Cardiac septum (tissue), 1 donor: ENCODE measurements around the gene PUM2. TPM values are rescaled to one million over a fixed set of nuclear protein-coding genes. Genes with fewer than 3 reads are reported as not detected.
"Not testable (repeated sequence)": the region's sequence is repeated elsewhere in the genome, so short reads cannot be mapped to it uniquely, and the experiment has no call there.

Source experiments
- DNase-seq: peaks from one replicate; pipeline ENCODE4 v3.0.0-alpha.2; 2020; ENCODE audit warnings: low spot score
- intact Hi-C: fragments of 100-400 bp; cut with DNase I; formaldehyde crosslinking; loops from one replicate; pipeline ENCODE4 v1.14.0; 2022
- total RNA-seq: library from RNA; stranded (reverse); fragmentation: NEBNext Ultra II Directional; extraction: Animal tissue kit (Norgen Biotek cat#: 25700); gene quantifications from one replicate; pipeline ENCODE4 v1.2.1, GENCODE V29; 2021
- donor health status: DM: no; HTN: no; CAD: no.

PUM2 gene
- total RNA-seq, 1 donor from 2014 or later = 75.6 TPM

DNA sequence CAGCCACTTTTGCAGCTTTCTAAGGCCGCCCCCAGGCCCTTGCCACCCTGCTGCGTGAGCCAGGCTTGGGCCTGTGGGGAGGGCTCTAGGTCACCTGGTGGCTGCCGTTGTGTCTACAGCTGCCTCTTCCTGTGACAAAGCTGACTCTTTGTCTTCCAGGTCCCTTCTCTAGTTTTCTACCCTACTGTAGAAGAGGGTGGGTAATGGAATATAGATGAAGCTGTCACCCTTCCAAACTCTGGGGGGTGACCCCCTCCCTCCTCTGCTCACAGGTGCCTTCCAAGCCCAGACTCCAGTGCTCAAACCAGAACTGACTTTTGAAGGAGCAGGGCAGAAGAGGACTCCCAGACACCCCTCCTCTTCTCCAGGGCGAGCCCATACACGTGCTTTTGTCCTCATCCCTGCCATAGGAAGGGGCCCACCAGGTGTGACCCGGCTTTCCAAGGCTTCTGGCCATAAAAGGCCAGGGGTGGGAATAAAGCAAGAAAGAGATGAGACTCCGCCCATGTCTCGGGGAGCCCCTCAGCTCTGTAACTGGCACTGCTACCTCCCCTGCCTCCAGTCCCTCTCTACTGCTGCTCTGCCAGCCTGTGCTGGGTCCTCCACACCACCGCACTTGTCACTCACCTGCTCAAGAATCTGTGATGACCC is 107.8 kb downstream of the PUM2 start:
- intact Hi-C loops = no loop called here

DNA sequence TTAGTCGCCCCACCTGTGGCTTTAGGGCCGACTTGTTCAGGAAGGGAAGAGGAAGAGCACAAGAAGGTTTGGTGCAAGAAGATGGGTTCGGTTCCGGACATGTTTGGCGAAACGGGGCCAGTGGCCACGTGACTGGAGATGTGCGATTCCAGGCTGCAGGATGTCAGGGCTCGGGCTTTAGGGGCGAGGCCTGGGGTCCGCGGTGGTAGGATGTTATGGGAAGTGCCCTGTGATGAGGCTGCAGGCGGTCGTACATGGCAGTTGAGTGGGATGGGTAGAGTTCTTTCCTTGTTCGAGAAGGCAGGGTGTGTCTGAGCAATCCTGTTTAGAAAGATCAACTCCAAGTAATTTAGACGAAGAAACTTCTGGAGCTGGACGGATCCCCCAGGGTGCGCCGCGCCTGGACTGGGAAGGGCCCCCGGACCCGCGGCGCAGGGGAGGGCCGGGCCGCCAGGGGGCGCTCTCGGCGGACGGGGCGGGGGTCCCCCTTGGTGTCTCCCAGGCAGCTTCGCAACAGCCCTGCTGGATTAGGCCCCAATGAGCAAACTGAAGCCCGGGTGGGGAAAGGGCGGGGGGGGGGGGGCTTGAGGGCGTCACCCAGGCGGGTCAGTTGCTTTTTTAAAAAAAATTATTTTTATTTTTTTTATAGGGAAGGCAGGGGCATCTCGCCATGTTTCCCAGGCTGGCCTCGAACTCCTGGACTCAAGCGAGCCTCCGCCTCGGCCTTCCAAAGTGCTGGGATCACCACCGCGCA is 108.5 kb downstream of the PUM2 start:
- intact Hi-C loops = no loop called here
- no peak for DNase-seq

More for the DNA sequence above, 107.8 kb downstream of the PUM2 start:
- DNase-seq = no peak

DNA sequence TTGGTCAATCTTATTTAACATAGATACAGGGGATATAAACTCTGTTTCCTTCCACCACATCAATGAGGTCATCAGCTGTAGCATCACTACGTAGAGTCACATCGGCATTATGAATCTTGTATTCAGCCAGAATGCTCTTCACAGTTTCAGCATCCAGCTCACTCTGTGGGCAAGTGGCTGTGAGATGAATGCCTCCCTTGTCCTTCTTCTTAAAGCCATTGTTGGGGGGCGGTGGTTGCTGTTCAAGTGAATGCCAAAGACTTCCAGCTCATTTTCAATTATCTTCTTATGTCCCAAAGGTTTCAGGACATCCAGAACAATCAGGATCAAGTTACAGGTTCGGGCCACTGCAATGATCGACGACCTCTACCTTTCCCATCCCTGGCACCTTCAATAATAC is 110.4 kb downstream of the PUM2 start:
- intact Hi-C loops, DNase-seq: not testable (repeated sequence)

DNA sequence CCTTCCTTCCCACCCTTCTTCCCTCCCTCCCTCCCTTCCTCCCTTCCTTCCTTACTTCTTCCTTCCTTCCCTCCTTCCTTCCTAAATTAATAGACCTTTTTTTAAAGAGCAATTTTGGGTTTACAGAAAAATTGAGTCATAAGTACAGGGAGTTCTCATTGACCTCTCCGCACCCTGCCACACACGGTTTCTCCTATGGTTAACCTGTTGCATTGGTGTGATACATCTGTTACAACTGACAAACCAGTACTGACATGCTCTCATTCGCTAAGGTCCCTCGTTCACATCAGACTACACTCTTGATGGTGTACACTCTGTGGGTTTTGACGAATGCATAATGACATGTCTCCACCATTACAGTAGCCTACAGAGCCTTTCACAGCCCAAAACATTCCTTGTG is 114.1 kb downstream of the PUM2 start:
- intact Hi-C loops = no loop called here
- no peak for DNase-seq

DNA sequence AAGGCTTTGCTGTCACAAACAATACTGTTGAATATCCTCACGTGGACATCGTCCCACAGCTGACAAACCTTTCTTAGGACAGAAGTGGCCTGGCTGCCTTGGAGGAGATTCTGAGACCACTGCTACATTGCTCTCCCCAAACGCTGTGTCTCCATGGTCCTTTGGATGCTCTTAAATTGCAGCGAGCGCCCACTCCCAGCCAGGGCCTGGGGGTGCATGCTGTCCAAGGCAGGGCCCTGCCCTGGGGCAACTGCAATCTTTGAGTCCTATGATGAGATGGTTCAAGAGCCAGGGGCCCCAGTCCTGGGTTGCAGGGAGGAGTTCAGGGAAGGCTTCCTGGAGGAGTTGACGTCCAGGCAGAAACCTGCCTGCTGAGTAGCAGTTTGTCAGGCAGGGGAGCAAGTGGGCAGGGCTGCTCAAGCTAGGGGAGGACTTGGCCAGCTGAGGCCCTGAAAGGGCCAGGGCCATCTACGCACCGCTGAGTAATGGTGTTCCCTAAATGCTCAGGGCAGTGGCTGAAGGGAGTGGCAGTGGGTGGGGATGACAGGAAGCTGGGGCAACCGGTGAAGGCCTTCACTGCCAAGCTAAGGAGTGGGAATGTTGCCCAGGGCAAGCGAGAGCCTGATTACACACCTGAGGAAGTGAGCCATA is 114.9 kb downstream of the PUM2 start:
- intact Hi-C loops = no loop called here

DNA sequence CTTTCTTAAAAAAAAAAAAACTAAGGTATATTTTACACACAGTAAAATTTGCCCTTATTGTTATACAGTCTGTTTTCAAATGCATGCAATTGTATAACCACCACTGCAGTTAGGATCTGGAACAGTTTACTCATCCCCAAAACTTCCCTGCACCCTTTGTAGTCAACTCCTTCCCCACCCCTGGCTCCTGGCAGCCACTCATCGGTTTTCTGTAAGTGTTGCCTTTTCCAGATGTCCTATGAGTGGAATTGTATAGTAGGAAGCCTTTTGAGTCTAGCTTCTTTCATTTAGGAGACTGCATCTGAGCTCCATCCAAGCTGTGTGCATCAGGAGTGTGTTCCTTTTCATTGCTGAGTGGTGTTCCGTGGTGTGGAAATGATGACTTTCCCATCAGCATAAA is 116.0 kb downstream of the PUM2 start:
- DNase-seq, intact Hi-C loops: not testable (repeated sequence)

More for the DNA sequence above, 114.9 kb downstream of the PUM2 start:
- DNase-seq = no peak

DNA sequence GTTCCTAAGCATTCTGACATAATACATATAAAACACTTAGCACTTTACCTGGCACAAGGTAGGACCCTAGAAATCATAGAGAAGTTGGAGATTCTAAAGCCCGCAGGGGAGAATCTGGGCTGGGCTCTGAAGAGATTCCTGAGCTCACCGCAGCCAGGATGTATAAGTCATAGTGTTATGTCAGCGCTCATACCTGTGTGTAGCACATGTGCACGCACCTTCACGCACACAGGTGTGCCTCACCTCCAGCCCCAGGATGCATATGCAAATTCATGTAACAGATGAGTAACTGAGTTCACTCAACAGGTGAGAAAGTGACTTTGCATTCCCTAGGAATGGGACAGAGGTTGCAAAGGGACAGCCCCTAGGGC is 117.8 kb downstream of the PUM2 start:
- intact Hi-C loops = no loop called here
- DNase-seq = no peak

DNA sequence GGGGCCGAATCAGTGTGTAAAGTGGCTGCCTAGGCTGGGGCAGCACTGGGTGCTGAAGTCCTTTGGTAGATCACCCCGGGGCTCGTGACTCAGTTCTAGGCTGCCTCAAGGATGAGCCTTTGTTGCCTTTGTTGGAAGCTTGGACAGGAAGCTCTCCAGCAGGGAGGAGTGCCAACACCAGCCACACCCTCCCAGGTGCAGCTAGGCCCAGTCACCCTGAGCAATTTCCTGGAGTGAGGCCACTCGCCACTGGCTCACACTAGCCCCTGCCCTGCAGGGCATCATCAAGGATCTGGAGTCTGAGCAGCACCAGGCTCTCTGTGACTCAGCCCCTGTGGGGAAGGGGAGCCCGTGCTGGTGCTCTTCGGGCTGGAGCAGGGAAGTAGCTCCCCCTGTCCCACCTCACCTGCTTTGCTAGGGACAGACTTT is 119.0 kb downstream of the PUM2 start:
- intact Hi-C loops = no loop called here
- DNase-seq = peak; percentile 68

DNA sequence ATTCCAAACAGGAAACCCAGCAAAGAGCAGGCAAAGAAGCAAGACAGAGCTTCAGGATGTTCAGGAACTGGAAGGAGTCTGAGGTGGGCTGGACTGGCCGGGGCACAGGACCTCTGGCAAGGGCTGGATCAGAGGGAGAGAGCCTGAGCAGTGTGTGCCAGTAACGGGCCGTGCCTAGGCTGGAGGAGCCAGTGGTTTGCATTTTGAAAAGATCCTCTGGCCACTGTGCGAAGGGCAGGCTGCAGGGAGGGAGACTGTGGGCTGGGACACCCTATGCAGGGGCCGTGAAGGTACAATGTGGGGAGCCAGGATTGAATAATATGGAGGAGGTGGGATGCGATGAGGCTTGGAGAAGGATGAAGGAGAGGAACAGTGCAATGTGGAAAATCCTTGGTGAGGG is 119.5 kb downstream of the PUM2 start:
- DNase-seq = no peak
- intact Hi-C loops = no loop called here

DNA sequence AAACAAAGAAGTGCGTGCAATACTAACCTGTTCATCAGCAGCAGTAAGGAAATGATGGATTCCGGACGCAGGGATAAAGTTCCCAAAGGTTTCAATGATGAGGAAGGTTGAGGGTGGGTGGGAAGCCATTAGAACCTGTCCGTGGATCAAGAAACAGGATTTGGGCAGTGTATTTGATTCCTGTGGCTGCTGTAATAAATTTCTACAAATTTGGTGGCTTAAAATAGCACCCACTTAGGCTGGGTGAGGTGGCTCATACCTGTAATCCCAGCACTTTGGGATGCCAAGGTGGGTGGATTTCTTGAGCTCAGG is 120.6 kb downstream of the PUM2 start:
- no peak for DNase-seq
- intact Hi-C loops = no loop called here

DNA sequence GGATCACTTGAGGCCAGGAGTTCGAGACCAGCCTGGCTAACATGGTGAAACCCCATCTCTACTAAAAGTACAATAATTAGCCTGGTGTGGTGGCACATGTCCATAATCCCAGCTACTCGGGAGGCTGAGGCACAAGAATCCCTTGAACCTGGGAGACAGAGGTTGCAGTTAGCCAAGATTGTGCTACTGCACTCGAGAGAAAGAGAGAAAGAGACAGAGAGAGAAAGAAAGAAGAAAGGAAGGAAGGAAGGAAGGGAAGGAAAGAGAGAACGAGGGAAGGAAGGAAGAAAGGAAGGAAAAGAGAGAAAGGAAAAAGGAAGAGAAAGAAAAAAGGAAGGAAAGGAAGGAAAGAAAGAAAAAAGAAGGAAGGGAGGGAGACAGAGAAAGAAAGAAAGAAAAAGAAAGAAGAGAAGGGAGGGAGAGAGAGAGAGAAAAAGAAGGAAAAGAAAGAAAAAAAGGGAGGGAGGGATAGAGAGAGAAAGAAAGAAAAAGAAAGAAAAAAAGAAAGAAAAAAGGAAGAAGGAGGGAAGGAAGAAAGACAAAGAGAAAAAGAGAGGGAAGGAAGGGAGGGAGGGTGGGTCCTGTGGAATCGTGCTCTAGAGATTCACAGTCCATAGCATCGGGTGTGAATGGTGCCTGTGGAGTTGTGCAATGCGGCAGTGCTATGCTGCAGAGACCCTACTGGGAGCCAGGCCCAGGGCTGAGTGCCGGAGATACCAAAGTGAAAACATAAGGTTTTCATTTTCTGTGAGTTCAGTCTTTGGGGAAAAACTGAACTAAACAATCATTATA is 121.1 kb downstream of the PUM2 start:
- intact Hi-C loops = loop anchor here (10.0 kb wide), 2 partner anchors 95 to 125 kb away; no protein-coding TSS in a partner anchor
- no peak for DNase-seq

DNA sequence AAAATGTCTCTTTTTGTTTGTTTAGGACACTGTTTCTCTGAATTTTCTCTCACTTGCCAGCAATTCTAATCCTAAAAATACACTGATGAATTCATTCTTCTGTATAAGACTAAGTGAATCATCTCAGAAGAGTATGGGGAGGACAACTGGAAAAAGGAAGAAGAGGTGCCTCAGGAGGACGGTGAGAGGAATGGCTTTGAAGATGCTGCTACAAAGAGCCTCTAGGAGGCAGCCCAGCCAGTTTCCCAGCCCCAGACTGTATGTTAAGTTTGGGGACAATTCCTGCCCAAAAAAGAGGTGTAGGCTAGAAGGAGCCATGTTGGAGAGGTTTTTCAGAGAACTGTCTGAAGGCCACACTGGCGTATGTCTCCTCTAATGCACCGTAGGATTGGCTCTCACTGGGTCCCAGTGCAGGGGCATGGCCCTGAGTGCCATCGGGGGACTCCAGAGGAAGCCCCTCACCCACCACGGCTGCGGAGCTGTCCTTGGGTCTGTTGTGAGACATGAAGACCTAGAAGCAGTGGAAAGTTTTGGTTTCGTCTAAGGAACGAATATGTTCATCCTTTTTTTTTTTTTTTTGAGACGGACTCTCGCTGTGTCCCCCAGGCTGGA is 122.6 kb downstream of the PUM2 start:
- intact Hi-C loops = loop anchor here (10.0 kb wide), 2 partner anchors 93 to 123 kb away; no protein-coding TSS in a partner anchor
- peak; percentile 72 for DNase-seq

DNA sequence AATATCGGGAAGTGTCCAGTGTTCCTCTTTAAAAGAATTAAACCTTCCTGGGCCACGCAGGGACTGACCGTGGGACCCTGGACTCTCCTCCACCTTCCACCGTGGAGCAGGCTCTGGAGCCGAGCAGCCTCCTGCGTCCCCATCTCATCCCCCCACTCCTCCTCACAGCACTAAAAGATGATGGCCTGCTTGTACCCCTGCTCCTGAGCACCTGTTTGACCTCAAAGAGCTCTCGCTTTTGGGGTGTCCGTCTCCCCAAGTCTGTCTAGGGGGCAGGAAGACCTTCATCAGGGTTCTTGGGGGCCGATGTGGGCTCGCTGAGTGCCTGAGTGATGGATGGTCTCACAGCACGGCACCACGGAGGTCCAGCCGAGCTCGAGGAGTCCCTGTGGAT is 124.5 kb downstream of the PUM2 start:
- intact Hi-C loops = loop anchor here (10.0 kb wide), 2 partner anchors 91 to 121 kb away; no protein-coding TSS in a partner anchor
- no peak for DNase-seq

DNA sequence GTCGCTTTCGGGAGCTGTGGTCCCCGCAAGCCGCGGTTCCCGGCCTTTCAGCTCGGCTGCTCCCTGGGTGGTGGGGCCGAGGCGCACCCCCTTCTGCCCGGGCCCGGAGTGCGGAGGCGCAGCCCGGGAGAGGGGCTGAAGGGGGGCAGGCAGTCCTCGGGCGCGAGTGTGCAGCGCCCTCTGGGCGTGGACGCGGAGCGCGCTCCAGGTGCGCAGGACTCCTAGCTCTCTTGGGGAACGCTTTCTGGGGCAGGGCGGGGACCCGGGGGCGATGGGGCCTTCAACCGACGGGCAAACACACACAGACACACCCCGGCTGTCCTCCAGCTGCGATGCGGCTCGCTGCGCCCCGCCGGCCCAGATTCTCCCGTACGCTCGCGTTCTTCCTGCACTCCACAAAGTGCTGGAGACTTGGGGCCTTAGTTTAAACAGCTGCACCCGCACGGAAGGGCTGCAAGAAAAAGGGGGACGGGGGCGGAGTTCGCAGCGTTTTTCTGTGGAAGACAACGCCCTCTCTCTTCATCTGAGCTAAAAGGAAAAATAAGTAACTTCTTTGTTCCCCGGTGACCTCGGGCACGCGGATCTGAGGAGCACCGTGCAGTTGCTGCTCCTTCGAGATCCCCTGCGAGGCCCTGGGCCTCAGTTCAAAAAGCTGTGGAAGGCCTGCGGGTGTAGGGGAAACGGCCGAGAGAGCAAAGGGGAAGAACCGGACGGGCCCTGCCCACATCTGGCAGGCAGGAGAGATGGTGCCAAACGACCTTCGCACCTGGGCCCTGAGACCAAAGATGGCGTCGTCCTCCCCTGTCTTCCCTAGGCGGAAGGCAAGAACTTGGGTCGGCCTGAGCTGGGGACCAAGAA is 125.1 kb downstream of the PUM2 start:
- intact Hi-C loops = loop anchor here (10.0 kb wide), 2 partner anchors 91 to 121 kb away; no protein-coding TSS in a partner anchor
- peak; percentile 76 for DNase-seq

DNA sequence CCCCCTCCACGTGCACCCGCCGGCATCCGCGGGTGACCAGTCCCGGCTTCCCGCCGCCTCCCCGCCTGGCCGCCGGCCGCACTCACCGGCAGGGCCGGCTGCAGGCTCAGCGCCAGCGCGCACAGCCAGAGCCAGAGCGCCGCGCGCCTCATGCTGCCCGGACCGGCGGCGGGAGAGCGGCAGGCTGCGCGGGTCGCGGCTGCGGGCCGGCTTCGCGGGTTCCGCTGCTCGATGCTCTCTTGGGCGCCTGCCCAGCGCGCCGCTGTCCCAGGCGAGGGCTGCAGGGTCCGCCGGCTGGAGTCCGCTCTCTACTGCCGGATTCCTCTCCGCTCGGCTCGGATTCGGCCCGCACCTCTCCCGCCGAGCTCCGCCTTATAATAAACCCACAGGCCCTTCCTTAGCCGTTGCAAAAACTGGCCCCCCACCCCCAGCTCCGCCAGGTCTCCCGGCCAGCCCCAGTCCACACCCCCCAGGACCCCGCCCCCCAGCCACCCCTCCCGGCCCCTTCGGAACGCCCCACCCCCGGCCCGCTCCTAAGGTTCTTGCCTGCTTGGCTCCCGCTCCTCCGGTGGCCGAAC is 125.8 kb downstream of the PUM2 start, which contains the start of gene SDC1:
Gene SDC1, minus strand, starts transcription at position 415 of the 578 bp plus-strand sequence. Its CDS starts 263 bp downstream, at position 152.
- intact Hi-C loops = loop anchor here (10.0 kb wide), 2 partner anchors 90 to 120 kb away; no protein-coding TSS in a partner anchor
- peak; percentile 71 for DNase-seq

DNA sequence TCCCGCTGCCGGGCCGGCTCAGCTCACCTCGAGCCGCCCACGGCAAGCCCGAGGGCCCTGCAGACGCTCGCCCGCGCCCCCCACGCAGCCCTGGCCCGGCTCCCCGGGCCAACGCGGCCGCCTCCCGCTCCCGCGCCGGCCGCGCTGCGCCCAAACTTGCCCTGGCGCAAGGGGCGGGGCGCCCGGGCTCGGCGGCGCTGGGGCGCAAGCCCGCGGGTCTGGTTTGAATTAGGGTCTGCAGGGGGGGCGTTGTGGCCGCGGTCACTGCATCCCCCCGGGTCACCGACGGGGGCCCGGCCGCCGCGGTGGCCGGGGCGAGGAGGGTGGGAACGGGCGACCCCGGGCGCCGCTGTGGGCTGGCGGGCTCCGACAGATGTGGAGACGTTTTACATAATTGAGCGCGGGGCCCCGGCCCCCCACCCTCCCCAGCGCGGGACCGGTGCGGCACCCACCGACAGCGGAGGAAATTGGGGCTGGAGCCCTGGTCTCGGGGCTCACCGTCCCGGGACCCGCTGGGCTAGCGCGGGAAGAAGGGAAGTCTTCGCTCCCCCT is 126.4 kb downstream of the PUM2 start:
- intact Hi-C loops = loop anchor here (10.0 kb wide), 2 partner anchors 89 to 119 kb away; no protein-coding TSS in a partner anchor
- no peak for DNase-seq

DNA sequence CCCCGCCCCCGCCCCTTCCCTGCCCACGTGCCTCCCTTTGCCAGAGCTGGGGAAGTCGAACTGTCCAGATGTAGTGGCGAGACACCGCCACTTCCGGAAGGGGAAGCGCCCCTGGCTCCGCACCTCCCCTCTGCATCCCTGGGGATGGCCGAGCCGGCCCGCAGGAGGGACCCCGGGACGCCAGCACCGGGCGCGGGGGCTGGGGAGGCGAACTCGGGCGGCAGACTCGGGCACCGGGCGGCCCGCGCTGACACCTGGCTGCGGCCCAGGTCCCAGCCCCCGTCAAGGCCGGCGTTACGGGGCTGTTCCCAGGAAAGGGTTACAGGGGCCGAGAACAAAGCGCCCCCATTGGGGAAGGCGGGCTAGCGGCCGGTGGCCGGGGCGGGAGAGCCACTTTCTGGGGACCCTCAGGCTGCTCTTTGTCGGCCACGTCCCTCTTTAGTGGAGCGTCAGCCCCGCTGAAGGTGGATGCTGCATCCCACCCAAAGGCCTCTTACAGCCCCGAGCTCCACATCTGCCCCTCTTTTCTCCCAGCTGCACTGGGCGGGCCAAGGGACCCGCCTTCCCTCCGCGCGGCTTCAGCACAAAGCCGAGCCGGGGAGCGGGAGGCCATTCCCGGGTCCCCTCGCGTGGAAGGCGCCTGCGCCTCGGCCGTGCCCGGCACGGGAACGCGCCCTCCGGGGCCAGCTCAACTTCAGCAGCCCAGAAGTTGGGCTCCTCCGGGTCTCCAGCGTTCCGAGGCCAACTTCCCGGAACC is 127.1 kb downstream of the PUM2 start:
- intact Hi-C loops = loop anchor here (10.0 kb wide), 2 partner anchors 89 to 119 kb away; no protein-coding TSS in a partner anchor
- no peak for DNase-seq
